Brain microvascular endothelial cell (primary cell): ENCODE data around the gene STRAP.

Experiments used
- DNase-seq: peaks from one replicate; pipeline ENCODE4 v3.0.0-alpha.2; 2020
- H3K27ac ChIP-seq: fragments of 250-450 bp; sonication (Bioruptor Pico); 2 replicates; pipeline ENCODE4 v1.5.1; 2020; ENCODE audit warnings: mild to moderate bottlenecking, moderate library complexity
- H3K27me3 ChIP-seq: fragments of 250-450 bp; sonication (Bioruptor Pico); replicated peaks from 2 replicates; pipeline ENCODE4 v1.5.1; 2020; ENCODE audit warnings: mild to moderate bottlenecking
- H3K36me3 ChIP-seq: fragments of 250-450 bp; sonication (Bioruptor Pico); replicated peaks from 2 replicates; pipeline ENCODE4 v1.5.1; 2020; ENCODE audit warnings: mild to moderate bottlenecking
- H3K4me3 ChIP-seq: 2 replicates; pipeline ENCODE4 v1.5.1; 2011; ENCODE audit warnings: low read depth, mild to moderate bottlenecking, control low read depth, low read length, moderate library complexity
- in situ Hi-C: cut with HindIII; loops from 2 replicates; pipeline ENCODE4 v1.10.0; 2017; ENCODE audit warnings: low sequenced_read_pairs, low pct_ligation_motif_present
- TF ChIP-seq, protein P1 (sequence below): IDR thresholded peaks from 2 replicates; pipeline ENCODE4 v1.5.1; 2011; ENCODE audit warnings: low read depth, mild to moderate bottlenecking, moderate library complexity, low read length, control low read depth, inconsistent platforms; ENCODE audit errors: missing control alignments

The STRAP gene, protein sequence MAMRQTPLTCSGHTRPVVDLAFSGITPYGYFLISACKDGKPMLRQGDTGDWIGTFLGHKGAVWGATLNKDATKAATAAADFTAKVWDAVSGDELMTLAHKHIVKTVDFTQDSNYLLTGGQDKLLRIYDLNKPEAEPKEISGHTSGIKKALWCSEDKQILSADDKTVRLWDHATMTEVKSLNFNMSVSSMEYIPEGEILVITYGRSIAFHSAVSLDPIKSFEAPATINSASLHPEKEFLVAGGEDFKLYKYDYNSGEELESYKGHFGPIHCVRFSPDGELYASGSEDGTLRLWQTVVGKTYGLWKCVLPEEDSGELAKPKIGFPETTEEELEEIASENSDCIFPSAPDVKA

DNA sequence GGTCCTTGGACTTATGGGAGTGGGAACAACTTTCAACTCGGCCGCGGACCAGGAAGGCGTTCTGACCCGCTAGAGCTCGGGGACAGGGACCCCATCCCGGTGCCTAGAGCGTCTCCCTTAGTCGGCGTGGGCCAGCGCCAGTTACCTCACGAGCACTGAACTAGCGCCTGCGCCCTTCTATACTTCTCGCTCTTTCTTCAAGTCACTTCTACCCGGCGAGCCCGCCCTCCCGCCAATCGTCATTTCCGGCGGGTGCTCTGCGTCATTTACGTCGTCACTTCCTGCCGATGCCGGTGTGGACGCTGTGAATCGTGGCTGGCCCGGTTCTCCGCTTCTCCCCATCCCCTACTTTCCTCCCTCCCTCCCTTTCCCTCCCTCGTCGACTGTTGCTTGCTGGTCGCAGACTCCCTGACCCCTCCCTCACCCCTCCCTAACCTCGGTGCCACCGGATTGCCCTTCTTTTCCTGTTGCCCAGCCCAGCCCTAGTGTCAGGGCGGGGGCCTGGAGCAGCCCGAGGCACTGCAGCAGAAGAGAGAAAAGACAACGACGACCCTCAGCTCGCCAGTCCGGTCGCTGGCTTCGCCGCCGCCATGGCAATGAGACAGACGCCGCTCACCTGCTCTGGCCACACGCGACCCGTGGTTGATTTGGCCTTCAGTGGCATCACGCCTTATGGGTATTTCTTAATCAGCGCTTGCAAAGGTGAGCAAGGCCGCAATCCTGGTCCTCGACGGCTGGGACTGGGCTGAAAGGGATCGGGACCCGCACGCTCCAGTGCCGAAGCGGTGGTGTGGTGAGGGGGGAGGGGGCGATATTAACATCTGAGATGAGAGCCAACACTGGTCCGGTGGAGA lies at the start of gene STRAP:
Gene STRAP (plus strand): TSS at position 270 of the 854 bp plus-strand sequence. CDS start 321 bp downstream, at position 591.
- in situ Hi-C loops: no loop called here

DNA sequence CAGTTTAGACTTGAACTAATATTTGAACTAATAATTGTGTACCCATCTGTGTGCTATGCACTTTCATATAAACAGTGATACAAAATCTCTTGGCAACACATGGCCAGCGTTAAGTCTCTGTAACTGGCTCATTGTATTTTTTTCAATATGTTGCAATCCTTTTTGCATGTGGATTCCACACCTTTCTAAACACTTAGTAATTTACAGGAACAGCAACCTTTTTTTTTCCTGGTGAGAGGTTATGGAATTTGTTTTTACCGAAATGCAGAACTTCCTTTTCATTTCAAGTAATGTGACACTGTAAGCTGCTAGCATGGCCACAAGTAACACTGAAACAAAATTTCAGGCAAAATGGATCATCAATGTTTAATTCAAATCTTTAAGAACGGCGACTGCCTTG lies 47.6 kb upstream of the STRAP start:
- in situ Hi-C loops: no loop called here
- no peak overlapping the region for H3K4me3 ChIP-seq
- H3K36me3 ChIP-seq: no peaks in the 10 kb centered on the region
- no peak for DNase-seq
- H3K27me3 ChIP-seq: no peaks in the 10 kb centered on the region
- no peak overlapping the region for H3K27ac ChIP-seq
- TF ChIP-seq, protein P1, sequence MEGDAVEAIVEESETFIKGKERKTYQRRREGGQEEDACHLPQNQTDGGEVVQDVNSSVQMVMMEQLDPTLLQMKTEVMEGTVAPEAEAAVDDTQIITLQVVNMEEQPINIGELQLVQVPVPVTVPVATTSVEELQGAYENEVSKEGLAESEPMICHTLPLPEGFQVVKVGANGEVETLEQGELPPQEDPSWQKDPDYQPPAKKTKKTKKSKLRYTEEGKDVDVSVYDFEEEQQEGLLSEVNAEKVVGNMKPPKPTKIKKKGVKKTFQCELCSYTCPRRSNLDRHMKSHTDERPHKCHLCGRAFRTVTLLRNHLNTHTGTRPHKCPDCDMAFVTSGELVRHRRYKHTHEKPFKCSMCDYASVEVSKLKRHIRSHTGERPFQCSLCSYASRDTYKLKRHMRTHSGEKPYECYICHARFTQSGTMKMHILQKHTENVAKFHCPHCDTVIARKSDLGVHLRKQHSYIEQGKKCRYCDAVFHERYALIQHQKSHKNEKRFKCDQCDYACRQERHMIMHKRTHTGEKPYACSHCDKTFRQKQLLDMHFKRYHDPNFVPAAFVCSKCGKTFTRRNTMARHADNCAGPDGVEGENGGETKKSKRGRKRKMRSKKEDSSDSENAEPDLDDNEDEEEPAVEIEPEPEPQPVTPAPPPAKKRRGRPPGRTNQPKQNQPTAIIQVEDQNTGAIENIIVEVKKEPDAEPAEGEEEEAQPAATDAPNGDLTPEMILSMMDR: no peak

More for the DNA sequence above, at the start of gene STRAP:
- no peaks in the 10 kb centered on the region for H3K27me3 ChIP-seq
- peaks cover 15% of the 10 kb centered on the region for H3K36me3 ChIP-seq
- DNase-seq: peak; percentile 97
- H3K27ac ChIP-seq: peak within 1 kb of the TSS; percentile 96
- peak within 1 kb of the TSS; percentile 96 for H3K4me3 ChIP-seq
- TF ChIP-seq, protein P1: no peak

DNA sequence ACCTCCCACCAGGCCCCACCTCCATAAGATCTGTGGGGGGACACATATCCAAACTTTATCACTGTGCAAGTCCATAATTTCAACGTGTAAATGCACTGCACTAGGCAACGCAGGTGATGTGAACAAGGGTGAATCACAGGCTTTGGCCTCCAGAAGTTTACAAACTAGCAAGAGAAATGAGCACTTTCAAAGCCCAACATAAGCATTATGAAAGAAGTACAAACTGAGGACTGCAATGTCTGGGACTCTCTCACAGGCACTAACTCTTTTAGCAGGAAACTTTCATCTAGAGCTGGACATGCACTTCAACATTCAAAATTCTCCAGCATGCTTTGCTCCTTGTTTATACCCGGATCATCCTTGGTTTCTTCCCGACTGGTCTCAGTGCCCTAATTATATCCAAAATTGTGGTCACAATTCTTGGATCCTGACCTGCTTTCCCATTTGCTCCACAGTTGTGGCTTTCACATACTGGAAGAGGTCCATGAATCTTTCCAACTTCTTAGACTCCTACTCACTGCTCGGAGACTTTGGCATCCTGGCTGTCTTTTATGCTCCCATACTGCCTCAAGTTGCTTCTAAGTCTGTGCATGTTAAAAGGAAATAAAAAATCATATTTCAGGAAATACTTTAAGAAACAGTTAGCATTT lies 44.9 kb upstream of the STRAP start:
- H3K27me3 ChIP-seq: no peaks in the 10 kb centered on the region
- no peak for DNase-seq
- H3K4me3 ChIP-seq: no peak overlapping the region
- in situ Hi-C loops: no loop called here
- no peak overlapping the region for H3K27ac ChIP-seq
- H3K36me3 ChIP-seq: no peaks in the 10 kb centered on the region
- TF ChIP-seq, protein P1: no peak

DNA sequence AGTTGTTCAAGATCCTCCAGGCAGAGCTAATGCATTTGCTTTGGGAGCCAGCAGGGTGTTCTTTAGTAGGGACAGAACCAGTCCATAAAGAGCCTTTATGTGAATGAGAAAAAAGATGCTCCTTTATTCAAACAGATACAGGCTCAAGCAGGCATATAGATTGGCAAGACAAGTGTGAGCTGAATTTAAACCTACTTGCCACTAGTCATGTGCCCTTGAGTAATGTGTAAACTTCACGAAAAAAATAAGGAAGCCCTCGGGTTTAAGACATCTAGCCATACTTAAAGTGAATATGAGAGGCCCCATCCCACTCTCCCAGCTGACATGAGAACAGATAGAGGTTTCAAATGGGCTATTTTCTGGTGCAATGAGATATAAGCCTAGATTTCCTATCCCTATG lies 43.1 kb upstream of the STRAP start:
- no peak overlapping the region for H3K27ac ChIP-seq
- in situ Hi-C loops: no loop called here
- no peaks in the 10 kb centered on the region for H3K36me3 ChIP-seq
- H3K4me3 ChIP-seq: no peak overlapping the region
- TF ChIP-seq, protein P1: no peak
- no peaks in the 10 kb centered on the region for H3K27me3 ChIP-seq
- DNase-seq: no peak

DNA sequence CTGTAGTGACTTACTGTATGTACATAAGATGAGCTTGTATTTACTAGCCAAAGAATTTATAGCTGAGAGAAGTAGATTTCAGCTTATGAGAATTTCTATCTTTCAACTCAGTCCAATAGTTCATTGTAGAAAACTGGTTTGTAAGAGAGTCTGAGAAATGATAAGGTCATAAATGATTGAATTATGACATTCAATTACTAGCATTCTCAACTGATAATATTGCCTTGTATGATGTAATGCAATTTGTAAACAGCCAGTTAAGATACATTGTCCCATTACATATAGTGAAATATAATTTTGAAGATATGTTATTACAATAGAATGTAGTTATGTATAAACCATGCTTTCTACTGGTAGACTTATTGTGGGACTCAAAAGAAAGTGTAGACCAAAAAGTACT lies 42.5 kb upstream of the STRAP start:
- H3K4me3 ChIP-seq: no peak overlapping the region
- H3K27ac ChIP-seq: no peak overlapping the region
- DNase-seq: no peak
- TF ChIP-seq, protein P1: no peak
- H3K27me3 ChIP-seq: no peaks in the 10 kb centered on the region
- H3K36me3 ChIP-seq: no peaks in the 10 kb centered on the region
- in situ Hi-C loops: no loop called here
